Muscle layer of colon (tissue), 2 donors: Measurements from ENCODE around the gene APBB2.

Experiments used
- H3K27ac ChIP-seq: one replicate; pipeline ENCODE4 v1.7.0; 2013; ENCODE audit warnings: low read depth, mild to moderate bottlenecking, low read length, moderate library complexity
- H3K27me3 ChIP-seq, 2 donors: one replicate each; pipeline ENCODE4 v1.7.0; 2013; ENCODE audit warnings: low read length in 2 of 2, mild to moderate bottlenecking in 2 of 2; ENCODE audit not compliant: insufficient read depth in 2 of 2, control insufficient read depth in 1 of 2
- H3K36me3 ChIP-seq: one replicate; pipeline ENCODE4 v1.7.0; 2013; ENCODE audit warnings: mild to moderate bottlenecking, low read length; ENCODE audit not compliant: insufficient read depth
- H3K4me1 ChIP-seq: one replicate; pipeline ENCODE4 v1.7.0; 2013; ENCODE audit warnings: mild to moderate bottlenecking, low read length; ENCODE audit not compliant: insufficient read depth
- H3K4me3 ChIP-seq, 2 donors: one replicate each; pipeline ENCODE4 v1.7.0; 2013; ENCODE audit warnings: low read length in 2 of 2, low read depth in 1 of 2, mild to moderate bottlenecking in 1 of 2, moderate library complexity in 1 of 2
- H3K9ac ChIP-seq: one replicate; pipeline ENCODE4 v1.7.0; 2013; ENCODE audit warnings: low read length
- H3K9me3 ChIP-seq: one replicate; pipeline ENCODE4 v1.7.0; 2013; ENCODE audit warnings: mild to moderate bottlenecking, low read length
- donor health status: abdominal sarcoma.
- donor health status: Adenocarcinoma of cecum.

APBB2 gene

GRCh38 chr4:40972722-40973121, 241.6 kb downstream of the APBB2 start:
- Histone ChIP-seq H3K4me3 (no peak overlapping the region), H3K9me3 (no peaks in the 10 kb centered on the region), H3K36me3 (no peaks in the 10 kb centered on the region), H3K27me3 (no peaks in the 10 kb centered on the region), H3K27ac (no peak overlapping the region), H3K9ac (no peak overlapping the region), H3K4me1 (peaks cover 6% of the 10 kb centered on the region)

- H3K27me3 ChIP-seq: no peaks in the 10 kb centered on the region
- no peak overlapping the region for H3K4me3 ChIP-seq
- H3K9me3 ChIP-seq: no peaks in the 10 kb centered on the region
- no peak overlapping the region for H3K9ac ChIP-seq
- no peaks in the 10 kb centered on the region for H3K36me3 ChIP-seq
- peaks cover 10% of the 10 kb centered on the region for H3K4me1 ChIP-seq
- no peak overlapping the region for H3K27ac ChIP-seq
Observed at GRCh38 chr4:40971338-40971737, 243.0 kb downstream of the APBB2 start.

DNA sequence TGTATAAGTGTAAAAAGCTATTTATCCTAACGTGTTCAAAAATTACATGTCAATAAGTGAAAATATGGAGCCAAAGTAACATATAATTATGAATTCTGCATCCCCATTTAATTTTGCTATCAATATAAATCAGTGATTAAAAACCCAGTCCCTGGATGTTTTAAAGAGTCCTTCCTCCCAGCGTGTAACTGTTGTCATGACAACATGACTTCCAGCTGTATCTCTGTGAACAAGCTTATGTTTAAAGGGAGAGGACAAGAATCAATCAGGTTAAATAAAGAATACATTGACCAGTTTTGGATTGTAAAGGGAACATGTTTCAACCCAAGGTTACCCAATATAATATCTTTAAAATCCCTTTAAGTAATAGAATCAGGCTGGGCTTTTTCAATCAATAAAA, 244.8 kb downstream of the APBB2 start:
- Histone ChIP-seq H3K9me3 (no peaks in the 10 kb centered on the region), H3K36me3 (no peaks in the 10 kb centered on the region), H3K9ac (no peak overlapping the region), H3K4me1 (peaks cover 10% of the 10 kb centered on the region), H3K27me3 (no peaks in the 10 kb centered on the region), H3K4me3 (no peak overlapping the region), H3K27ac (no peak overlapping the region)

GRCh38 chr4:40967550-40967949, 246.8 kb downstream of the APBB2 start:
- H3K9ac ChIP-seq: no peak overlapping the region
- peaks cover 13% of the 10 kb centered on the region for H3K4me1 ChIP-seq
- H3K27me3 ChIP-seq: no peaks in the 10 kb centered on the region
- no peaks in the 10 kb centered on the region for H3K36me3 ChIP-seq
- no peak overlapping the region for H3K27ac ChIP-seq
- H3K4me3 ChIP-seq: no peak overlapping the region
- no peaks in the 10 kb centered on the region for H3K9me3 ChIP-seq

DNA sequence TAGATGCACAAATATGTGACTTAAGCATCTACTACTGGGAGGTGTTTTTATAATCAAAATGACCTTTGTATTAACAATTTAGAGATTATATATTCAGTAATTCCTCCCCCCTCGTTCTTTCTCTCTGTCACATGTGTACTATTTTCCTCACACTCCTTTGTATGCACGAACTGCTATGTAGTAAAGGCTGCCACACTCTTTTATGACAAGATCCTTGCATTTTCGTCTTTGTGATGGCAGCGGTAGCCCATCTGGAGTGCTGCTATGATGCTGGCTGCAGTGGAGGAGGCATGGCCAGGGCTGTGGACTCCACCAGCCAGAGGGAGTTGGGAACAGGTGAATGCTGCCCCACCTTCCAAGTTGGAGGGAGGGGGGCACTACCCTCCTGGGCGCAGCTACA, 248.3 kb downstream of the APBB2 start:
- no peak overlapping the region for H3K9ac ChIP-seq
- H3K4me3 ChIP-seq: no peak overlapping the region
- H3K9me3 ChIP-seq: no peaks in the 10 kb centered on the region
- no peak overlapping the region for H3K27ac ChIP-seq
- H3K27me3 ChIP-seq: no peaks in the 10 kb centered on the region
- no peaks in the 10 kb centered on the region for H3K36me3 ChIP-seq
- peaks cover 13% of the 10 kb centered on the region for H3K4me1 ChIP-seq

DNA sequence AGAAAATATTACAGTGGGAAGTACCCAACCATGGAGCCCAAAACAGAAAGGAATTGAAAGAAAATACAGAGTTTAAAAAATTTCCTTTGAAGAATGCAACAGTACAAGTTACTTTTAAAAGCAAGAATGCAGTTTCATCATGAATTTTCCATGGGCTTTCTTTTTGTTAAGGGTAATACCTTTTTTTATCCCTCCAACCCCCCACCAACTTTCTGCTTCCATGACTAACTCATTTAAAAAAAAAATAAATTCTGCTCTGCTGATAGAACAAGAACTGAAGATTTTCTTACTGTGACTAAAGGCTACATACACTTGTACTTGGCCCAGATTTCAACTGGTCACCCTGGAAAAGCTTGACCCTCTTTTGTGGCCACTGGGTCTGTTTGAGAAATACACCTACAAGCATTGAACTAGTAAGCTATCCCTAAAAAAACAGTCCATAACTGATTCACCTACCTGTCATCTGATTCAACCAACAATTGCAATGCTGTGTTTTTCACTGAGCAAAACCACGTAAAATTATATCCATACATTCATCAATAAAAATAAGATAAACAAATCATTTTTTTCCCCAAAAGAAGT, 250.4 kb downstream of the APBB2 start:
- Histone ChIP-seq H3K9me3 (no peaks in the 10 kb centered on the region), H3K4me1 (peaks cover 13% of the 10 kb centered on the region), H3K27me3 (no peaks in the 10 kb centered on the region), H3K27ac (no peak overlapping the region), H3K36me3 (no peaks in the 10 kb centered on the region), H3K4me3 (no peak overlapping the region), H3K9ac (no peak overlapping the region)

GRCh38 chr4:40962551-40963180, 251.7 kb downstream of the APBB2 start:
- no peaks in the 10 kb centered on the region for H3K36me3 ChIP-seq
- no peaks in the 10 kb centered on the region for H3K9me3 ChIP-seq
- peaks cover 6% of the 10 kb centered on the region for H3K4me1 ChIP-seq
- no peak overlapping the region for H3K9ac ChIP-seq
- H3K27me3 ChIP-seq: no peaks in the 10 kb centered on the region
- no peak overlapping the region for H3K27ac ChIP-seq
- H3K4me3 ChIP-seq: no peak overlapping the region

DNA sequence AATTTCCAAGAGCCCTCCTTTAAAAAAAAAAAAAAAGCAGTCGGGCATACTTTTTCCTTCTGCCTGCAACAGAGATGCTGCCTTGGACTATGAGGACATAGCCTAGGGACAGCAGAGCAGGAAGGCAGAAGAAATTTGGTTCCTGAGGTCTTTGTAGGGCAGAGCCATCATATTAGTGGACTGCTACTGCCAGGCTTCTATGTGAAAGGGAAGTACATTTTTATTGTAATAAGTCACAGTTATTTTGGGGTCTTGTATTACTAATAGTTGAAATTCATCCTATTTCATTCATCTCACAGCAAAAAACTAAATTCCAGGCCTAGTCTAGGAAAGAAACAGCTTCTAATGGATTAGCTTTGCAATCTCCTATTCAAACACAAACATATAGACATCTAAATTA, 253.4 kb downstream of the APBB2 start:
- H3K36me3 ChIP-seq: no peaks in the 10 kb centered on the region
- H3K27ac ChIP-seq: no peak overlapping the region
- no peaks in the 10 kb centered on the region for H3K27me3 ChIP-seq
- no peaks in the 10 kb centered on the region for H3K9me3 ChIP-seq
- H3K4me1 ChIP-seq: peaks cover 3% of the 10 kb centered on the region
- H3K4me3 ChIP-seq: no peak overlapping the region
- no peak overlapping the region for H3K9ac ChIP-seq

DNA sequence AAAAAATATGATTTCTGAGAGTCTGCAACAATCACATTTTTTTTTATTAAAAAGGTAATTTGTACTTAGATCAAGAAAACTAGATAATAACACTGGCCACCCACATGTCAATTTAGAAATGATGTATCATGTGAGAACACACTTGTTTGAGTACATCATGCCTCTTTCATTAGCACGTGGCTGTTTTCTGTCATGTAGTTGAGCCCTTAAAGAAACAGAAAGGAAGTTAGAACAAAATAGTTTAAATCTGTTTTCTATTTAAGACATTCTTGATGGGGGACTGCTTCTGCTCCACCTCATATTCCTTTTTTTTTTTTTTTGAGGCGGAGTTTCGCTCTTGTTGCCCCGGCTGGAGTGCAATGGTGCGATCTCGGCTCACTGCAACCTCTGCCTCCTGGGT, 257.1 kb downstream of the APBB2 start:
- no peak overlapping the region for H3K9ac ChIP-seq
- H3K27me3 ChIP-seq: no peaks in the 10 kb centered on the region
- no peaks in the 10 kb centered on the region for H3K36me3 ChIP-seq
- no peak overlapping the region for H3K4me3 ChIP-seq
- H3K9me3 ChIP-seq: no peaks in the 10 kb centered on the region
- H3K4me1 ChIP-seq: peaks cover 6% of the 10 kb centered on the region
- H3K27ac ChIP-seq: no peak overlapping the region

DNA sequence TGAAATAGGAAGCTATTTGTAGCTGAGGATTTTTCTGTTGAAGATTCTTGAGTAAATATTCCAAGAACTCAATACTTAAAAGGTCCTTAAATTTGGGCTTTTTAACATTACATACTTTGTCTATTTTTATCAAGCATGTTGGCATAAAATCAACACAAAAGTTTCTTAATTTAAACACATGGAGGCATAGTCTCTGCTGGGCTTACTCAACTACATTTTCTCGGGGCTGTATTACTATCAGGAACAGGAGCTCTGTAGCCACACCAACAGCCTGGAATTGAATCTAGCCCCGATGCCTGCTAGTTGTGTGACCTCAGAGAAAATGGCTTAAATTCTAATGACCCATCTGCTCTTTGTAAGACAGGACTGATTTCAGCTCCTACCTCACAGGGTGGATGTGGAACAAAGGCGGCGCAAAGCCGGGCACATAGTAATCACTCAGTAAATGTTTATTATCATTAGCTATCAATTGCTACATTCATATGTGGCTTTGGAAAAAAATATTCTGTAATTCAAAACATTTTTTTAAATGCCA, 257.6 kb downstream of the APBB2 start:
- H3K4me3 ChIP-seq: no peak overlapping the region
- H3K9ac ChIP-seq: no peak overlapping the region
- H3K27ac ChIP-seq: no peak overlapping the region
- H3K27me3 ChIP-seq: no peaks in the 10 kb centered on the region
- H3K9me3 ChIP-seq: no peaks in the 10 kb centered on the region
- peaks cover 6% of the 10 kb centered on the region for H3K4me1 ChIP-seq
- H3K36me3 ChIP-seq: no peaks in the 10 kb centered on the region

GRCh38 chr4:40954088-40954668, 260.2 kb downstream of the APBB2 start:
- peaks cover 6% of the 10 kb centered on the region for H3K4me1 ChIP-seq
- no peak overlapping the region for H3K9ac ChIP-seq
- H3K4me3 ChIP-seq: no peak overlapping the region
- H3K27me3 ChIP-seq: no peaks in the 10 kb centered on the region
- no peaks in the 10 kb centered on the region for H3K36me3 ChIP-seq
- no peak overlapping the region for H3K27ac ChIP-seq
- H3K9me3 ChIP-seq: no peaks in the 10 kb centered on the region
